Body of pancreas (tissue), 4 donors: ENCODE data around the gene SIL1. TPM values are rescaled to one million over a fixed set of nuclear protein-coding genes. Genes with fewer than 3 reads are reported as not detected.

ENCODE experiments used
- ATAC-seq: fragments of 150-250 bp; one replicate; pipeline ENCODE4 v1.9.1; 2016
- DNase-seq, 4 donors: peaks; one replicate each; pipeline ENCODE4 v3.0.0-alpha.2; 2019
- H3K27ac ChIP-seq, 4 donors: fragments of 200-600 bp; sonication (generic); 1 replicate in 3 of 4; 2 replicates in 1 of 4; pipeline versions ENCODE4 v1.5.1 to v1.6.1; 2016 to 2019; ENCODE audit warnings: mild to moderate bottlenecking in 1 of 4, mixed read lengths in 1 of 4, moderate library complexity in 1 of 4
- H3K27me3 ChIP-seq, 2 donors: fragments of 200-600 bp; sonication (generic); one replicate each; pipeline ENCODE4 v1.6.0; 2016; ENCODE audit warnings: mild to moderate bottlenecking in 1 of 2
- H3K36me3 ChIP-seq, 2 donors: fragments of 200-600 bp; sonication (generic); replicated peaks in 1 of 2; 2 replicates each; pipeline ENCODE4 v1.5.1; 2016; ENCODE audit warnings: low read depth in 2 of 2; ENCODE audit not compliant: insufficient read depth in 1 of 2
- H3K4me1 ChIP-seq: fragments of 200-600 bp; sonication (generic); one replicate; pipeline ENCODE4 v1.6.0; 2016
- H3K4me3 ChIP-seq, 2 donors: fragments of 200-600 bp; sonication (generic); 1 replicate in 1 of 2; 2 replicates in 1 of 2; pipeline ENCODE4 v1.5.1; 2016 to 2019
- H3K9me3 ChIP-seq, 3 donors: fragments of 200-600 bp; sonication (generic); 1 replicate in 2 of 3; 2 replicates in 1 of 3; pipeline ENCODE4 v1.5.1; 2016
- POLR2A ChIP-seq, 3 donors: fragments of 450-650 bp; IDR thresholded peaks; one replicate each; pipeline ENCODE4 v1.6.1; 2016; ENCODE audit warnings: antibody characterized with exemption in 3 of 3, mild to moderate bottlenecking in 2 of 3
- WGBS, 2 donors: methylation state at CpG; one replicate each; pipeline ENCODE4 v1.1.5; 2017; 5-methylcytosine and 5-hydroxymethylcytosine counted together
- intact Hi-C: fragments of 100-400 bp; cut with DNase I; formaldehyde crosslinking; loops from one replicate; pipeline ENCODE4 v1.15.1; 2023
- total RNA-seq, 2 donors: library from RNA; depleted of rRNA; stranded (reverse); fragments of >200 nt; gene quantifications; one replicate each; pipeline ENCODE4 v1.1.0, GENCODE V29; 2016
- TF ChIP-seq, protein P1 (sequence below), 7 experiments: fragments of 450-650 bp in 4 of 7; fragments of 200-600 bp in 3 of 7; sonication (generic) in 3 of 7; IDR thresholded peaks; one replicate each; pipeline ENCODE4 v1.5.1; 2016 to 2019; ENCODE audit warnings: antibody characterized with exemption in 7 of 7

SIL1 gene
- total RNA-seq, 2 donors from 2014 or later = 57.6 to 124 TPM

GRCh38 chr5:139155333-139155732 lies 42.8 kb downstream of the SIL1 start:
- Histone ChIP-seq H3K4me3 (no peak overlapping the region), H3K27me3 (no peaks in the 10 kb centered on the region), H3K4me1 (peaks cover 34% of the 10 kb centered on the region), H3K27ac (no peak overlapping the region), H3K36me3 (no peaks in the 10 kb centered on the region), H3K9me3 (no peaks in the 10 kb centered on the region)
- no peak for DNase-seq
- intact Hi-C loops = no loop called here
- TF ChIP-seq POLR2A (IDR thresholded peaks at IDR 0.05) = no peak
- TF ChIP-seq, protein P1, sequence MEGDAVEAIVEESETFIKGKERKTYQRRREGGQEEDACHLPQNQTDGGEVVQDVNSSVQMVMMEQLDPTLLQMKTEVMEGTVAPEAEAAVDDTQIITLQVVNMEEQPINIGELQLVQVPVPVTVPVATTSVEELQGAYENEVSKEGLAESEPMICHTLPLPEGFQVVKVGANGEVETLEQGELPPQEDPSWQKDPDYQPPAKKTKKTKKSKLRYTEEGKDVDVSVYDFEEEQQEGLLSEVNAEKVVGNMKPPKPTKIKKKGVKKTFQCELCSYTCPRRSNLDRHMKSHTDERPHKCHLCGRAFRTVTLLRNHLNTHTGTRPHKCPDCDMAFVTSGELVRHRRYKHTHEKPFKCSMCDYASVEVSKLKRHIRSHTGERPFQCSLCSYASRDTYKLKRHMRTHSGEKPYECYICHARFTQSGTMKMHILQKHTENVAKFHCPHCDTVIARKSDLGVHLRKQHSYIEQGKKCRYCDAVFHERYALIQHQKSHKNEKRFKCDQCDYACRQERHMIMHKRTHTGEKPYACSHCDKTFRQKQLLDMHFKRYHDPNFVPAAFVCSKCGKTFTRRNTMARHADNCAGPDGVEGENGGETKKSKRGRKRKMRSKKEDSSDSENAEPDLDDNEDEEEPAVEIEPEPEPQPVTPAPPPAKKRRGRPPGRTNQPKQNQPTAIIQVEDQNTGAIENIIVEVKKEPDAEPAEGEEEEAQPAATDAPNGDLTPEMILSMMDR (IDR thresholded peaks at IDR 0.05) = no peak
- no peak for ATAC-seq
- 72 to 89% methylated on average over 5 of the region's 5 CpGs for WGBS, 2 donors

DNA sequence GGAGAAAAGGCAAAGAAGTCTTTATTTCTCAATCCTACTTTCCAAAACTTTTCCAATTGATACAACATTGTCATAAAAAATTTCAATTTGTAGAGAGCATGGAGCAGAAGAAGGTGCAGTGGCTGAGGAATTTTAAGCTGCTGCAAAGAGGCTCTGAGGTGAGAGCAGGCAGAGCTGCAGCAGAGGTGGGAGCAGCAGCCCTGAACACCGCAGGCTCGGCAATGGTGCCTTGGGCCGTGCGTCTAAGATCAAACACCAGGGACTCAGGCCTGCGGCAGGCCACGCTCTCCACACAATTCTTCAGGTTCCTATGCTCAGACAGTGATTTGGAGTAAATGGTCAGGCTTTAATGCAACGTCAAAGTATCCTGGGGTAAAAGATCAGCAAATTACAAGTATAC lies 46.3 kb downstream of the SIL1 start:
- Histone ChIP-seq H3K4me3 (no peak overlapping the region), H3K4me1 (peaks cover 62% of the 10 kb centered on the region), H3K36me3 (no peaks in the 10 kb centered on the region), H3K9me3 (no peaks in the 10 kb centered on the region), H3K27ac (no peak overlapping the region), H3K27me3 (no peaks in the 10 kb centered on the region)
- ATAC-seq (no peak), DNase-seq (no peak)
- 50 to 66% methylated on average over 7 of the region's 7 CpGs for WGBS, 2 donors
- intact Hi-C loops = no loop called here
- TF ChIP-seq POLR2A (IDR thresholded peaks at IDR 0.05) = no peak
- TF ChIP-seq, protein P1 (IDR thresholded peaks at IDR 0.05) = no peak

- Histone ChIP-seq H3K27me3 (no peaks in the 10 kb centered on the region), H3K4me3 (no peak overlapping the region), H3K27ac (peak overlapping the region; percentile 18 to 79 (median 53)), H3K4me1 (peaks cover 61% of the 10 kb centered on the region), H3K36me3 (no peaks in the 10 kb centered on the region), H3K9me3 (no peaks in the 10 kb centered on the region)
- DNase-seq (peak in 1 of 4 donors; percentile 30), ATAC-seq (no peak)
- intact Hi-C loops = no loop called here
- WGBS, 2 donors = 61 to 72% methylated on average over 9 of the region's 9 CpGs
- TF ChIP-seq, protein P1 (IDR thresholded peaks at IDR 0.05) = no peak
- TF ChIP-seq POLR2A (IDR thresholded peaks at IDR 0.05) = no peak
Observed at GRCh38 chr5:139150367-139150999, 47.7 kb downstream of the SIL1 start.

DNA sequence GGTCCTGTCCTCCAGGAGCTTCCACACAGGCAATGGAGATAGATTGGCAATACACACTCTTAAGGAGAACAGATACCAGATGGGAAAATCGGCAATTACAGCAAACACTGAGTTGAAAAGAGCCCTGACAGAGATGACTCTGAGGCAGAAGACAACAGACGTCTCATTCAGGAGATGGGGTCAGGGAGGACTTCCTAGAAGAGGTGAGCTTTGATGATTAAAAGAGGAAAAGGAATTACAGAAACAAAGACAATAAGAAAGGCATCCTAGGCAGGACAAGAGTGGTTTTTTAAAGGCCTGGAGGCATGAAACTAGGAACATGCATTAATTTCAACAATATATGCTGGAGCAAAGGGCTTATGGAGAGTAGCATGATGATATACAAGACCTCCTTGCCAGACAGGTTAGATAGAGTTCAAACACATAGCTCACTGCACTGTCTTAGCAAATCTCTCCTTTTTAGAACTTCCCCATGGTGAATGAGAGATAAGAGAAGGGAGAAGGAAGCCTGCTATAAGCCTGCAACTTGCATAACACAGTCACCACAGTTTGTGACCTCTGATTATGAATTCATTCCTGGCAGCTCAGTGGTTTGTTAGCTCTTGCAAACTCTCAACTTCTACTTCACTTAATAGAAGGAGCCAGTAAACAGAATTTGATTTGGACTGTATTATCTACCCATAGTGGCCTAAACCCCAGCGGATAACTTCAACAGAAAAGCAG lies 48.5 kb downstream of the SIL1 start:
- ATAC-seq = peak; percentile 38
- H3K9me3 ChIP-seq = no peaks in the 10 kb centered on the region
- DNase-seq = peak in 1 of 4 donors; percentile 29
- WGBS, 2 donors = 33 to 43% methylated on average over 3 of the region's 3 CpGs
- H3K4me3 ChIP-seq = no peak overlapping the region
- TF ChIP-seq POLR2A (IDR thresholded peaks at IDR 0.05) = no peak
- TF ChIP-seq, protein P1 (IDR thresholded peaks at IDR 0.05) = no peak
- no peaks in the 10 kb centered on the region for H3K27me3 ChIP-seq
- H3K27ac ChIP-seq = peak overlapping the region; percentile 18 to 79 (median 53)
- no peaks in the 10 kb centered on the region for H3K36me3 ChIP-seq
- H3K4me1 ChIP-seq = peaks cover 65% of the 10 kb centered on the region
- intact Hi-C loops = no loop called here
